ENCODE results near the gene TCAP. TPM values are rescaled to one million over a fixed set of nuclear protein-coding genes. Genes with fewer than 3 reads are reported as not detected.
A peak's percentile ranks its signal among the peaks of the same experiment; 100 is the strongest.

The TCAP gene
- 1 to 10 TPM in 1 of 2 donors, under 1 TPM in 1; 0.49 to 1.2 TPM for total RNA-seq

- Histone ChIP-seq H3K4me1 (peaks cover 23% of the 10 kb centered on the region), H3K27me3 (peaks cover 20% of the 10 kb centered on the region)
Measured at GRCh38 chr17:39664581-39665561, at the start of gene TCAP. Gene TCAP (plus strand): TSS chr17:39665349. CDS start chr17:39665360, 11 bp downstream.

GRCh38 chr17:39615434-39615833, 49.7 kb upstream of the TCAP start:
- Histone ChIP-seq H3K27me3 (no peaks in the 10 kb centered on the region), H3K9ac (ENCODE audit: low read depth in 2 of 2, low read length in 2 of 2) (no peak overlapping the region), H3K36me3 (no peaks in the 10 kb centered on the region), H3K27ac (no peak overlapping the region), H3K4me3 (no peak overlapping the region), H3K4me1 (peaks cover 5% of the 10 kb centered on the region), H3K9me3 (no peaks in the 10 kb centered on the region)
- no peak for DNase-seq
- no peak for TF ChIP-seq CTCF (IDR thresholded peaks at IDR 0.05)
- intact Hi-C loops (cut with DNase I), result no loop called here

More at GRCh38 chr17:39664581-39665561, at the start of gene TCAP:
- H3K27ac ChIP-seq, result no peak within 1 kb of the TSS
- no peak for DNase-seq
- no peak for TF ChIP-seq CTCF (IDR thresholded peaks at IDR 0.05)
- no peak within 1 kb of the TSS for H3K4me3 ChIP-seq
- H3K36me3 ChIP-seq, result peaks cover 5% of the 10 kb centered on the region
- peak within 1 kb of the TSS in 1 of 2 donors; percentile 46 for H3K9ac ChIP-seq (ENCODE audit: low read depth in 2 of 2, low read length in 2 of 2)
- intact Hi-C loops (cut with DNase I), result loop anchor here (5.0 kb wide), 1 partner anchor 118 kb away; no protein-coding TSS in a partner anchor
- H3K9me3 ChIP-seq, result no peaks in the 10 kb centered on the region

GRCh38 chr17:39617100-39617445, 48.1 kb upstream of the TCAP start:
- Histone ChIP-seq H3K27me3 (no peaks in the 10 kb centered on the region), H3K9ac (ENCODE audit: low read depth in 2 of 2, low read length in 2 of 2) (peak overlapping the region in 1 of 2 donors; percentile 16)
- intact Hi-C loops (cut with DNase I), result no loop called here

GRCh38 chr17:39617446-39618245, 47.5 kb upstream of the TCAP start:
- intact Hi-C loops (cut with DNase I), result no loop called here
- H3K4me3 ChIP-seq, result peak overlapping the region; percentile 40
- H3K9me3 ChIP-seq, result no peaks in the 10 kb centered on the region
- DNase-seq, result peak; percentile 79
- H3K27ac ChIP-seq, result no peak overlapping the region
- H3K9ac ChIP-seq (ENCODE audit: low read depth in 2 of 2, low read length in 2 of 2), result peak overlapping the region; percentile 66 to 73
- no peaks in the 10 kb centered on the region for H3K36me3 ChIP-seq
- no peak for TF ChIP-seq CTCF (IDR thresholded peaks at IDR 0.05)
- no peaks in the 10 kb centered on the region for H3K27me3 ChIP-seq
- H3K4me1 ChIP-seq, result peaks cover 5% of the 10 kb centered on the region

More at GRCh38 chr17:39617100-39617445, 48.1 kb upstream of the TCAP start:
- no peaks in the 10 kb centered on the region for H3K9me3 ChIP-seq
- no peak for TF ChIP-seq CTCF (IDR thresholded peaks at IDR 0.05)
- no peak for DNase-seq
- H3K4me1 ChIP-seq, result peaks cover 5% of the 10 kb centered on the region
- no peak overlapping the region for H3K4me3 ChIP-seq
- H3K27ac ChIP-seq, result no peak overlapping the region
- no peaks in the 10 kb centered on the region for H3K36me3 ChIP-seq

- intact Hi-C loops (cut with DNase I), result no loop called here
- Histone ChIP-seq H3K36me3 (no peaks in the 10 kb centered on the region), H3K9me3 (no peaks in the 10 kb centered on the region), H3K27ac (no peak overlapping the region), H3K9ac (ENCODE audit: low read depth in 2 of 2, low read length in 2 of 2) (peak overlapping the region; percentile 53 to 73), H3K27me3 (no peaks in the 10 kb centered on the region), H3K4me1 (peaks cover 5% of the 10 kb centered on the region), H3K4me3 (peak overlapping the region; percentile 40)
- peak; percentile 54 for DNase-seq
- TF ChIP-seq CTCF (IDR thresholded peaks at IDR 0.05), result no peak
Measured at GRCh38 chr17:39618246-39618913, 46.8 kb upstream of the TCAP start.
